OCI-LY1 (cell line): ENCODE data around the gene ADAMTS15.

Experiments
- EZH2 ChIP-seq: fragments of 200-600 bp; sonication (generic), shearing (Covaris generic); IDR thresholded peaks from 2 replicates; pipeline ENCODE4 v1.8.0; 2017; ENCODE audit warnings: borderline replicate concordance, mixed run types, mild to moderate bottlenecking, antibody characterized with exemption, low read length, moderate library complexity, mixed read lengths
- TF ChIP-seq, protein P1 (sequence below): fragments of 200-600 bp; sonication (generic), shearing (Covaris generic); IDR thresholded peaks from 2 replicates; pipeline ENCODE4 v1.5.1; 2017; ENCODE audit warnings: mild to moderate bottlenecking, antibody characterized with exemption, low read length, moderate library complexity, mixed read lengths

GRCh38 chr11:130458410-130458729 lies 9.9 kb downstream of the ADAMTS15 start:
- TF ChIP-seq, protein P1, sequence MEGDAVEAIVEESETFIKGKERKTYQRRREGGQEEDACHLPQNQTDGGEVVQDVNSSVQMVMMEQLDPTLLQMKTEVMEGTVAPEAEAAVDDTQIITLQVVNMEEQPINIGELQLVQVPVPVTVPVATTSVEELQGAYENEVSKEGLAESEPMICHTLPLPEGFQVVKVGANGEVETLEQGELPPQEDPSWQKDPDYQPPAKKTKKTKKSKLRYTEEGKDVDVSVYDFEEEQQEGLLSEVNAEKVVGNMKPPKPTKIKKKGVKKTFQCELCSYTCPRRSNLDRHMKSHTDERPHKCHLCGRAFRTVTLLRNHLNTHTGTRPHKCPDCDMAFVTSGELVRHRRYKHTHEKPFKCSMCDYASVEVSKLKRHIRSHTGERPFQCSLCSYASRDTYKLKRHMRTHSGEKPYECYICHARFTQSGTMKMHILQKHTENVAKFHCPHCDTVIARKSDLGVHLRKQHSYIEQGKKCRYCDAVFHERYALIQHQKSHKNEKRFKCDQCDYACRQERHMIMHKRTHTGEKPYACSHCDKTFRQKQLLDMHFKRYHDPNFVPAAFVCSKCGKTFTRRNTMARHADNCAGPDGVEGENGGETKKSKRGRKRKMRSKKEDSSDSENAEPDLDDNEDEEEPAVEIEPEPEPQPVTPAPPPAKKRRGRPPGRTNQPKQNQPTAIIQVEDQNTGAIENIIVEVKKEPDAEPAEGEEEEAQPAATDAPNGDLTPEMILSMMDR = no peak
- TF ChIP-seq EZH2 = no peak
